ENCODE results near the gene HINT2.

The HINT2 gene

GRCh38 chr9:35826071-35826701 is 11.3 kb upstream of the HINT2 start:
- no peak for DNase-seq (ENCODE audit: low read depth)
- no peak overlapping the region for H3K4me3 ChIP-seq (ENCODE audit: low read depth, low read length)
- peak; percentile 66 for TF ChIP-seq CTCF (IDR thresholded peaks at IDR 0.05; ENCODE audit: control insufficient read depth, extremely low read depth, insufficient read depth)

GRCh38 chr9:35822926-35823325 is 8.1 kb upstream of the HINT2 start:
- no peak for DNase-seq (ENCODE audit: low read depth)

GRCh38 chr9:35820076-35820475 is 5.2 kb upstream of the HINT2 start:
- TF ChIP-seq CTCF (IDR thresholded peaks at IDR 0.05; ENCODE audit: control insufficient read depth, extremely low read depth, insufficient read depth), result no peak
- DNase-seq (ENCODE audit: low read depth), result no peak
- H3K4me3 ChIP-seq (ENCODE audit: low read depth, low read length), result no peak overlapping the region

More at GRCh38 chr9:35822926-35823325, 8.1 kb upstream of the HINT2 start:
- no peak for TF ChIP-seq CTCF (IDR thresholded peaks at IDR 0.05; ENCODE audit: control insufficient read depth, extremely low read depth, insufficient read depth)
- no peak overlapping the region for H3K4me3 ChIP-seq (ENCODE audit: low read depth, low read length)

- no peak for TF ChIP-seq CTCF (IDR thresholded peaks at IDR 0.05; ENCODE audit: control insufficient read depth, extremely low read depth, insufficient read depth)
- no peak for DNase-seq (ENCODE audit: low read depth)
Observed at GRCh38 chr9:35818341-35818740, 3.5 kb upstream of the HINT2 start.

GRCh38 chr9:35816708-35817107 is 1.9 kb upstream of the HINT2 start:
- H3K4me3 ChIP-seq (ENCODE audit: low read depth, low read length), result no peak overlapping the region
- no peak for DNase-seq (ENCODE audit: low read depth)
- no peak for TF ChIP-seq CTCF (IDR thresholded peaks at IDR 0.05; ENCODE audit: control insufficient read depth, extremely low read depth, insufficient read depth)

More at GRCh38 chr9:35818341-35818740, 3.5 kb upstream of the HINT2 start:
- H3K4me3 ChIP-seq (ENCODE audit: low read depth, low read length), result no peak overlapping the region

GRCh38 chr9:35814106-35814840 is 569 bp downstream of the HINT2 start:
- no peak for DNase-seq (ENCODE audit: low read depth)
- TF ChIP-seq CTCF (IDR thresholded peaks at IDR 0.05; ENCODE audit: control insufficient read depth, extremely low read depth, insufficient read depth), result peak; percentile 37; the same call in 1 of the 2 replicates
- peak overlapping the region; percentile 83 for H3K4me3 ChIP-seq (ENCODE audit: low read depth, low read length)
